ENCODE measurements around the gene GDI2. TPM values are rescaled to one million over a fixed set of nuclear protein-coding genes. Genes with fewer than 3 reads are reported as not detected.

The GDI2 gene
- total RNA-seq (2022; extraction: Qiagen RNA extraction; ENCODE audit: low read depth), result 202 to 279 TPM (median 207 TPM) in 5 replicates

GRCh38 chr10:5813341-5814109 lies at the start of gene GDI2:
Gene GDI2 (minus strand): TSS chr10:5813434. CDS start chr10:5813258, 176 bp downstream.

Other genes starting within 250 kb of the GDI2 start
- gene ASB13, start 146.8 kb downstream of the GDI2 start, total RNA-seq (2022; extraction: Qiagen RNA extraction; ENCODE audit: low read depth), result 19.5 to 25.3 TPM (median 20.6 TPM) in 5 replicates
- gene TASOR2, start 128.6 kb downstream of the GDI2 start, total RNA-seq (2022; extraction: Qiagen RNA extraction; ENCODE audit: low read depth), result 30.0 to 44.1 TPM (median 38.8 TPM) in 5 replicates
- gene ANKRD16, start 76.5 kb upstream of the GDI2 start, total RNA-seq (2022; extraction: Qiagen RNA extraction; ENCODE audit: low read depth), result 7.1 to 10.8 TPM (median 10.4 TPM) in 5 replicates
- gene FBH1, start 76.8 kb upstream of the GDI2 start, total RNA-seq (2022; extraction: Qiagen RNA extraction; ENCODE audit: low read depth), result 35.0 to 45.3 TPM (median 43.8 TPM) in 5 replicates
- gene IL15RA, start 164.1 kb upstream of the GDI2 start, total RNA-seq (2022; extraction: Qiagen RNA extraction; ENCODE audit: low read depth), result 3.3 to 4.5 TPM (median 3.8 TPM) in 5 replicates
- not detected in 5 replicates for gene IL2RA, start 248.9 kb upstream of the GDI2 start, total RNA-seq (2022; extraction: Qiagen RNA extraction; ENCODE audit: low read depth)